ENCODE results near the gene PKNOX2.

- TF ChIP-seq CTCF (IDR thresholded peaks at IDR 0.05) = no peak
- no peak for TF ChIP-seq POLR2AphosphoS5 (IDR thresholded peaks at IDR 0.05)
Observed at GRCh38 chr11:125128450-125128849, 36.1 kb upstream of the PKNOX2 start.

Data from sigmoid colon (tissue), 4 donors.